ENCODE results near the gene PXMP4. TPM values are rescaled to one million over a fixed set of nuclear protein-coding genes. Genes with fewer than 3 reads are reported as not detected.

Gene PXMP4
- total RNA-seq, 1 experiment from 2014 or later: 5.5 TPM

DNA sequence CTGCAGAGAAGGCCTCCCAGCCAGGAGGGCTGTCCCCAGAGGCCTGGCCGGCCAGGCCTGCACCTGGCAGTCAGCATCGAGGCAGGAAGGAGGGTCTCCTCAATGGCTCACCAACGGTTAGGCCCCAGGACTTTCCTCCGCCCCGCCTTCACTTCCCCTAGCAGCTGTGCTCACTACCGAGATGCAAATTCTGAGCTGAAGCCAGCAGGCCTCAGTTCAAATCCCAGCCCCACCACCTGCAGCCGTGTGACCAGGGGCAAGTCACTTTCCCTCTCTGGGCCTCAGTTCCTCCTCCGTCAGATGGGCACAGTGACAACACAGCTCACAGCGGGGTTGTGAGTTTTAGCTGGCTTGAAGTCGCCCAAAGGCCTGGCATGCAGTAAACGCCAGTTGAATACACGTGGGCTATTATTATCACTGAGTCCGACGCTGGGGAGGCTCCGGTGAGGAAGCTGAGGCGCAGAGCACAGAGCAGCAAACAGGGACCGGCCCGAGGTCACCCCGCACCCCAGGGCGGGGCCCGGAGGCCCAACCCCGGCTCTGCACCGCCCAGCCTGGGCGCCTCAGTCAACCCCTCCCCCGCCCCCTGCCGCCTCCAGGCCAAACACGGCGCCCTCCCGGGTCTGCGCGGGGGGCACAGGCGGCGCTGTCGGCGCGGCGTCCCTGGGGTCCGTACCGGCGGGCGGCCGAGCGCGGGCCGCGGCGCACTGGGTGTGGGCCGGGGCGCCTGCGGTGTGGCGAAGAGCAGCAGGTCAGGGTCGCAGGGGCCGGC, 34.6 kb downstream of the PXMP4 start:
- peak; percentile 61 for DNase-seq (ENCODE audit: low read depth)

GRCh38 chr20:33684533-33685327, 35.4 kb downstream of the PXMP4 start:
- DNase-seq (ENCODE audit: low read depth): no peak

DNA sequence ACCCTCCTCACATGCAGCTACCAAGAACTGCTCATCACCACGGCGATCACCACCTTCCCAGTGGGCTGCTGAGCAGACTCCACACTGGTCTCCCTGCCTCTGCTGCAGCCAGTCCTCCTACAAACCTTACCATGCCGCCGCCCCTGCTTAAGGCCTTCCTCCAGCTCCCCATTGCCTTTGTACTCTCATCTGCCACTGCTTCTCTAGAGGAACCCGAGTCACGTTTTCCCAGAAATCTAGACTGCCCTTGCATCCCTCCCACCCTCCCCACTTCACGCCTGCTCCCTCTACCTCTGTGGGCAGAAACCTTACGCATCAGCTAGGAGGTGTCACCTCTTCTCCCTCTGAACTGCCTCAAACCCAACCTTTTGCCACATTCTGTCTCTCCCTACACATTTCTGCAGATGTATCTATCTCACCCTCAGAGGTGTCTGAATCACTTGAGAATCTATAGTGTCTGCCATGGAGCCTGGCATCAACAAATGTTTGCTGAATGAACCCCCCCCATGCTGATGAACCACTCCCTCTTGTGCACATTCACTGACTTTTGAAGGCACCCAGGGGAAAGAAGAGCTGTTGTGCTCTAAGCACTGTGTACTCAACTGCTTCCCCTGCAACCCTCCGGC, 38.3 kb downstream of the PXMP4 start:
- no peak for DNase-seq (ENCODE audit: low read depth)

GRCh38 chr20:33681288-33681687, 38.8 kb downstream of the PXMP4 start:
- no peak for DNase-seq (ENCODE audit: low read depth)

GRCh38 chr20:33680686-33681085, 39.4 kb downstream of the PXMP4 start:
- peak; percentile 49 for DNase-seq (ENCODE audit: low read depth)

DNA sequence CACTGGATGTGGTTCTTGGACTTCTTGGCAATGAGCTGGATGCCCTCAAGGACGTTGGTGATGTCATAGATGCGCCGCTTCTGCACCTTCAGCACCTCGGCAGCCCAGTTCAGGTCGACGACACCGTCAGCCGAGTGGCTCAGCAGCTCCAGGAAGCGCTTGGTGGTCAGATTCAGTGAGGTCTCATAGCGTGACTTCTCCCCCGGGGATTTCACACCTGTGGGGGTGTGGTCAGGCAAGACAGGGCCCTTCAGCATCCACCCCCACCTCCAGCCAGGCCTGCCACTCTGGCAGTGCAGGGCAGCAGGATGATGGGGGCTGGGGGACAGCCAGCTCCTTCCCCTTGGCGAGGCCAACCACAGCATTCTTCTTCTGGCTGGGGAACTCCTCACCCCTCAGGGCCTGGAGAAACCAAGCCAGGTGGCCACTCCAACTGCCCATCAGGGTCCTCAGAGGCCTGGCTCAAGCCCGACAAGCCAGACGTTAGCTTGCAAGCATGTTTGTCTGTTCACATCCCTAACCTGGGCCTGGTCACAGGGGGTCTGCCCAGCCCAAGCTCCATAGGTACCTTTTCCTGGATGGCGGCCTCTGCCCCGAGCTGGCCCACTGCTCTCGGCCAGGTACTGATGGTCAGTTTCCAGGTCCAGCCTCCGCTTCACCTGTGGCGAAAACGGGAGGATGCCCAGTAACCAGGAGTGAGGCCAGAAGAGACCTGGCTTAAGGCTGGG, 40.2 kb downstream of the PXMP4 start:
- no peak for DNase-seq (ENCODE audit: low read depth)

DNA sequence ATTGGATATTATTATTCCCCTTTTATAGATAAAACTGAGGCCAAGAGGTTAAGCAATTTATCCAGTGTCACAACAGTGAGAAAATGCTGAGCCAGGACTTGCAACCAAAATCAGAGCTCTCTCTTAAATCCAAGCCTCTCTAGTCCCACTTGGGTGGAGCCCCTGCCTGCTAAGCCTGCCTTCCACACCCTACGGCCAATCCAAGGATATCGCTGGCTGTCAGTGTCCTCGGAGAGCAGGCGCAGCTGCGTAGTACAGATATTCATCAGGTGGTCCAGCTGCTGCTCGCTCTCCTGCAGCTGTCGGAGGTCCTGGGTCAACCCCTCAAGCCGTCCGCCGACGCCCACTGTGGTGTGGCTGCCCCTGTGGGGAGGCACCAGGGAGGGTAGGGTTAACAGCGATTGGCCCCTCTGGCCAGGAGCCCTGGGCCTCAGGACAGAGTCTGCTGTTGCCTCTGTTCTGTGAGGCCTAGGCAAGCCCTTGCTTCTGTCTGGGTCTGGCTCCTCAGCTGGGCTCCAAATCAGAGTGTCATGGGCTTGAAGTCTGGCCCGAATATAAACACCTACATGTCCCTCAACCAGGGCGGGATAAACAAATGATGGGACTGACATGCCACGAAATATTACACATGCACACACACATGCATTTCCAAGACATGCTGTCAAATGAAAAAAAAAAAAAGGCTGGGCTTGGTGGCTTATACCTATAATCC, 42.0 kb downstream of the PXMP4 start:
- no peak for DNase-seq (ENCODE audit: low read depth)

DNA sequence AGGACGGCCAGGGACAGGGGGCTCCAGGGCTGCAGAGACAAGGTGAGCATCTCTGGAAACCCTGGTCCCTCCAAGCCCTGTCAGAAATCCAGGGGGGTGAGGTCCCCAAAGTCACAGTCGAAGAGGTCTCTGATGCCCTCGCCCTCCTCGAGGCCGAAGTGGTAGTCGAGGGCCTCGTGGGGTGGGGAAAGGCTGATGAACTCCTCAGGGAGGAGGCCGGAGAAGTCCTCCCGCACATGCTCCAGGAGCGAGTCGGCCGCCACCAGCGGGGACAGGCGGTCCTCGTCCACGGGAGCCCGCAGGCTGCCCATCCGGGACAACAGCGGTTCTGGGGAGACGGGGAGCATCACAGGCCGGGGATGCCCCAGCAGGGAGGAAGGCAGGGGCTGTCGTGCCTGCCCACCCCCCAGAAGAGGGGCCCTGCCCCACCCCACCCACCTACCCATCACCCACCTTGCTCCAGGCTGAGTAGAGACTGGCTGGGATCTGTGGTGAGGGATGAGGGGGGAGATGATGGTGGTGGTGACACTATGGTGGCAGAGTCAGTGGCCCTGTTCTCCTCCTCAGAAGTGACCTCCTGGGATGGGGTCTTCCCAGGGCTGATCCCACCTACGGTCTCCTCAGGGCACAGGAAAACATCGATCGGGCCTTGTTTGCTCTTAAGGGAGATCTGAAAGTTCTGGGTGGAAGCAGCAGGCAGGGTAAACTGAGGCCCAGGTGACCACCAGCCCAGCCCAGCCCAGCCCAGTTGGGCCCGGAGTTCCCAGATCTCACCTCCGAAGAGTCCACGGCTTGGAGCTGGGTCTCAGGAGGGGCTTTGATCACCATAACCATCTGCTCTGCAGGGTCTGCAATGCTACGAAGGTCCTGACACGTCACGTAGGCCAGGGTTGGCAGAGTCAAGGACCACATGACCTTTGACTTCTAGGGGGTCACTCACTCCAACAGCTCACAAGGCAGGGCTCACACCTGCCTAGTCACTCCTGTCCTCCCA, 43.2 kb downstream of the PXMP4 start:
- no peak for DNase-seq (ENCODE audit: low read depth)

DNA sequence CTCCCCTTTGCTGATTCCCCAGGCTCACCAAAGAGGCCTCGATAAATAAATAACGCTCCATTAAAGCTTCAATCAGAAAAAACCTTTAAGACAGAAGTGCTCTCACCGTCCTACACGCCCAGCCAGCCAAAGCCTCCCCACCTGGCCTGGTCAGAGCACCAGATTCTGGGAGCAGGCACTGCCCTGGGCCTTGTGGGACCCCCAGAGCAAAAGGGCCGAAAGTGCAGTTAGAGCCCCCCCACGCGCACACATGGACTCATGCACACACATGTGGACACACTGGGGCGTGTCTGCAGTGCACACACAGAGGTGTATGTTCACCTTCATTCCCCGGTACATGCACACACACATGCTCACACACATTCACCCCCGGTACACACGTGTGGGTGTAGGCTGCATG, 44.0 kb downstream of the PXMP4 start:
- no peak for DNase-seq (ENCODE audit: low read depth)

DNA sequence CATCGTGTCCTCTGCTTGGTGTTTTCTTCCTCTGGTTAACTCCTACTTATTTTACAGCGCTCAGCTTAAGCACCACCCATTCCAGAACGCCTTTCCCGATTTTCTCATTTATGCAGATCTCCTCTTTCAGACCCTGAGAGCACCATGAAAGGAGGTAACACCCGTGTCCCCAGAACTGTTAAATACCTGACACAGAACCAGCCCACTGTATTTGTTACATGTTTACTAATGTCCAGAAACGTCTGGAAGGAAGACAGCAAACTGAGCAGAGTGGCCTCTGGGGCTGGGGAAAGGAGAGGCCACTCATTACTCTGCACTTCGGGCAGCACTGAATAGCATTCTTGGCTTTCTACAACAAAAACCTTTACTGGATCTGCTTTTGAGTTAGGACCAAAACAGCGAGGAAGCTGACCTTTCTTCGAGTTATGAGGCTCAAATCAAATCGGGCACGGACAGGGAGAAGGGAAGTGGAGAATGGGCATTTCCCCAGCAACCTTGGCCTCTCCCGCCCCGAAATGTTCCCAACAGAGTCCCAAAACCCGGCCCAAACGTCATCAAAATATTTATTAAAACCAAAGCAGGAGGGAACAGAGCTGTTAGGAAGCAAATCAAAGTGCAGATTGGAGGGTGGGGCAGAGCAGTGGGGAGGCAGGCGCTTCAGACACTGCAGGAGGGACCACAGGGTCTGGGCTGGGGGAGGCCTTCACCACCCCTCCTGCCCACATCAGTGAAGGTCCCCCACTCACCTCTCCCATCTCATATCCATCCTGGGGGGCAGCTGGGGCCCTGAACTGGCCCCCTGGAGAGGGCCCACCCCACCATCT, 44.8 kb downstream of the PXMP4 start:
- DNase-seq (ENCODE audit: low read depth): no peak

- DNase-seq (ENCODE audit: low read depth): peak; percentile 53
Measured at GRCh38 chr20:33674294-33675135, 45.6 kb downstream of the PXMP4 start, which contains the start of gene NECAB3. TSS of gene NECAB3 (minus strand) at chr20:33674428. CDS start at chr20:33674352, 76 bp downstream.

DNA sequence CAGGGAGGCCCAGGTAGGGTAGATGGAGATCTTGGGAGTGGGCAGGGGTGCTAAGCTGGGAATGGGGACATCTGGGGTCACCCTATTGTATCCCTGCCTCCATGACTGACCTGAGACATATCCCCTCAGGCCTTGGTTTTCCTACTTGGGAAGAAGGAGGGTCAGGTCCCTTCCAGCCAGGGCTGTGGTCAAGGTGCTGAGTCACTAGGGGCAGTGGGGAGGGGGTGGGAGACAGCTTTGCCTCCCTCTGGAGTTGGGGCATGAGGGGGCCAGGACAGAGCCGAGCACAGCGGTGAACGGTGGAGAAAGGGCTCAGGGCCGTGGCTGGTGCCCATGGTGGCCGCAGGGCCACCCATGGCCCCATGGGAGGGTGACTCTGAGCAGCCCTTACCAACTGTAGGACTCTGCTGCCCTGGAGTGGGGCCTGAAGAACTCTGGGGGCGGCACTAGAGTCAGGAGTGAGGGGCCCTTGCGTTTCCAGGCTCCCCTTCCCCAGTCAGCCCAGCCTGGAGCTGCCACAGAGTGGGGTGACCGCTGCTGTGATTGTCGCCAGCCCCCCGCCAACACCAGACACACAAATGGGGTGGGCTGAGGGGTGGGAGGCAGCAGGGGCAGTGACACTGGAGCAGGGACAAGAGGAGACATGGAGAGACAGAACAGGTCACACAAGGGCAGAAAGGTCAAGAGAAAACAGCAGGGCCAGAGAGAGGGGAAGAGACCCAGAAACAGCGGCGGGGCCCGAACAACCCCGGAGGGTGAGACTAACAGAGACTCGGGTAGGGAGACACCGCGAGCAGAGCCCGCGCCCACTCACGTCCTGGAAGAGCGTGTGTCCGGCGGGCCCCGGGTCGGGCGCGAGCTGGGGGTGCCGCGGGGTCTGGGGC, 46.5 kb downstream of the PXMP4 start:
- DNase-seq (ENCODE audit: low read depth): peak; percentile 35

GRCh38 chr20:33673114-33673409, 47.0 kb downstream of the PXMP4 start:
- DNase-seq (ENCODE audit: low read depth): no peak

DNA sequence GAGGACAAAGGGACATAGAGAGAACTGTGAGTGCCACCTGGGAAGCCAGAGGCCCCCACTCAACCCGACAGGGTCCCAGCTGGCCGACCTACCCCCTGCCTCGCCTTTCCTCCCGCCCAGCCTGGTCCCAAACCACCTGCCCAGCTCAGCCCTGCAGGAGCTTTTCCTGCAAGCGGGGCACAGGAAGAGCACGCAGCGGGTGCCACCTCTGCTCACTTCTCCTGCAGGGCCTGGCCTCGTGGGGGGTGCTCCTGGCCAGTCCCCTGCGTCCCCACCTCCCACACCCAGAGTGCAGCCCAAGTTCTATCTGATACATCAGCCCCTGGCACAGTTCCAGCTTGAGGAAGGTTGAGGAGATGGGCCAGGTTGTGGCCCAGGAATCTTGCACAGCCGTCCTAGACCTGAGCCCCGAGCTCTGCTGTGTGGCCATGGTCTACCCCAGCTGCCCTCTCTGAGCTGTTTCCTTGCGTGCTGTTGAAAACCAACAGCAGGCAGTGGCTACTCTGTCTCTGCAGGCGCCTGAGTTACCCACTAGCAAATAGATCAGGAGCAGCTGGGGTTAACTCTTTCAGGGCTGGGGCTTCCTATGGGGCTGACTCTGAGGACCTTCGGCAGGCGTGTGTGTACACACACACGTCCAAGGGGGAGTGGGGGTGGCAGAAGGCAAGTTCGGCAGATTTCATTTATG, 47.5 kb downstream of the PXMP4 start:
- no peak for DNase-seq (ENCODE audit: low read depth)

- DNase-seq (ENCODE audit: low read depth): no peak
Measured at GRCh38 chr20:33671573-33672288, 48.4 kb downstream of the PXMP4 start.

Measured in LHCN-M2 (cell line).